Fibroblast of villous mesenchyme (primary cell): ENCODE measurements around the gene ASAP3. TPM values are rescaled to one million over a fixed set of nuclear protein-coding genes. Genes with fewer than 3 reads are reported as not detected.
"Not testable (repeated sequence)": the region's sequence is repeated elsewhere in the genome, so short reads cannot be mapped to it uniquely, and the experiment has no call there.

Experiments used
- DNase-seq: peaks from one replicate; pipeline ENCODE4 v3.0.0-alpha.2; 2010; ENCODE audit warnings: low read depth
- H3K4me3 ChIP-seq: 2 replicates; pipeline ENCODE4 v1.5.1; 2011; ENCODE audit warnings: low read depth, mild to moderate bottlenecking, low read length
- total RNA-seq: library from RNA; depleted of rRNA; stranded (reverse); fragments of >200 nt; gene quantifications from 2 replicates; pipeline ENCODE4 v1.2.3, GENCODE V29; 2012
- TF ChIP-seq, protein P1 (sequence below): IDR thresholded peaks from 2 replicates; pipeline ENCODE4 v1.5.1; 2012; ENCODE audit warnings: low read depth, mild to moderate bottlenecking, low read length; ENCODE audit not compliant: insufficient read depth

ASAP3 gene
- total RNA-seq, 1 donor: 35.0 TPM

DNA sequence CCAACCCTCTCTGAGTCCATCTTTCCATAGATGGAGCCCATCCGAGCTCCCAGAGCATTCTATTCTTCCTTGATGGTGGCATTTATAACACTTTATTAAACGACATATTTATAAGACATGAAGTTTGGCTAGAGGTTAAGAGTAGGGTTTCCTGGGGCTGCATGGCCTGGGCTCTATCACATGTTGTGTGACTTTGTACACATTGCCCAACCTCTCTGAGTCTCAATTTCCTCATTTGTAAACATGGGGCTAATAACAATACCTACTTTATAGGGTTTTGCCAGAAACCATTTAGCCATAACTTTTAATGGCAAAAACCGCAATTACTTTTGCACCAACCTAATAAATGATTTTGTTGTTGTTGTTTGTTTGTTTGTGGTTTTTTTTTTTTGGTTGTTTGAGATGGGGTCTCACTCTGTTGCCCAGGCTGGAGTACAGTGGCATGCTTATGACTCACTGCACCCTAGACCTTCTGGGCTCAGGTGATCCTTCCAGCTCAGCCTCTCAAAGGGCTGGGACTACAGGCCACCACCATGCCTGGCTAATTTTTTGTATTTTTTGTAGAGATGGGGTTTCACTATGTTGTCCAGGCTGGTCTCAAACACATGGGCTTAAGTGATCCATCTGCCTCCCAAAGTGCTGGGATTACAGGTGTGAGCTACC, 13.9 kb upstream of the ASAP3 start:
- no peak overlapping the region for H3K4me3 ChIP-seq
- TF ChIP-seq, protein P1, sequence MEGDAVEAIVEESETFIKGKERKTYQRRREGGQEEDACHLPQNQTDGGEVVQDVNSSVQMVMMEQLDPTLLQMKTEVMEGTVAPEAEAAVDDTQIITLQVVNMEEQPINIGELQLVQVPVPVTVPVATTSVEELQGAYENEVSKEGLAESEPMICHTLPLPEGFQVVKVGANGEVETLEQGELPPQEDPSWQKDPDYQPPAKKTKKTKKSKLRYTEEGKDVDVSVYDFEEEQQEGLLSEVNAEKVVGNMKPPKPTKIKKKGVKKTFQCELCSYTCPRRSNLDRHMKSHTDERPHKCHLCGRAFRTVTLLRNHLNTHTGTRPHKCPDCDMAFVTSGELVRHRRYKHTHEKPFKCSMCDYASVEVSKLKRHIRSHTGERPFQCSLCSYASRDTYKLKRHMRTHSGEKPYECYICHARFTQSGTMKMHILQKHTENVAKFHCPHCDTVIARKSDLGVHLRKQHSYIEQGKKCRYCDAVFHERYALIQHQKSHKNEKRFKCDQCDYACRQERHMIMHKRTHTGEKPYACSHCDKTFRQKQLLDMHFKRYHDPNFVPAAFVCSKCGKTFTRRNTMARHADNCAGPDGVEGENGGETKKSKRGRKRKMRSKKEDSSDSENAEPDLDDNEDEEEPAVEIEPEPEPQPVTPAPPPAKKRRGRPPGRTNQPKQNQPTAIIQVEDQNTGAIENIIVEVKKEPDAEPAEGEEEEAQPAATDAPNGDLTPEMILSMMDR: no peak
- no peak for DNase-seq

DNA sequence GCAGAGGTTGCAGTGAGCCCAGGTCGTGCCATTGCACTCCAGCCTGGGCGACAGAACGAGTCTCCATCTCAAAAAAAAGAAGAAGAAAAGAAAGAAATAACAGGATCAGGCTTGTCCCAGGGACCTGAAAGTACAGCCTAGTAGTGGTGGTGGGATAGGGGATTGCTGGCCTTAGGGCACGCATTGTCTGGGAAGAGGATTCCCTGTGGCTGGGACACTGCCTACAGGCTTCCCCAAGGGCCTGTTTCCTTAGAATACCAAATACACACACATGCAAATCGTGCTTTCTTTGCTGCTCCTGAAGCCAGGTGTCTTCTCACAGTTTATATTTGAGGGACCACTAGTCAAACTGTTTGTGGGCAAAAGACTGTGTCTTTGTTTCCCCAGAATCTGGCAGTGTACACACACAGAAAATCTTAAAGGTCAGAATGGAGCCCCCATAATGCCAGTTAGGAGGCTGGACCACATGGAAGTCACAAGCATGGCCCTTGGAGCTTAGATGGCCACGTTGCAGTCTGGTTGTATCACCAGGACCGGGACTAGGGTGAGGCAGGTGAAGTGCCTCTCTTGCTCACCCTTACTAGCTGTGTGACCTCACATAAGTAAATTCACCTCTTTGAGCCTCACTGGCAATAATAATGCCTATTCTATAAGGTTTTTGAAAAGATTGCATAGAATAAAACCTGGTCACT, 12.7 kb upstream of the ASAP3 start:
- TF ChIP-seq, protein P1: no peak
- H3K4me3 ChIP-seq: no peak overlapping the region
- no peak for DNase-seq

DNA sequence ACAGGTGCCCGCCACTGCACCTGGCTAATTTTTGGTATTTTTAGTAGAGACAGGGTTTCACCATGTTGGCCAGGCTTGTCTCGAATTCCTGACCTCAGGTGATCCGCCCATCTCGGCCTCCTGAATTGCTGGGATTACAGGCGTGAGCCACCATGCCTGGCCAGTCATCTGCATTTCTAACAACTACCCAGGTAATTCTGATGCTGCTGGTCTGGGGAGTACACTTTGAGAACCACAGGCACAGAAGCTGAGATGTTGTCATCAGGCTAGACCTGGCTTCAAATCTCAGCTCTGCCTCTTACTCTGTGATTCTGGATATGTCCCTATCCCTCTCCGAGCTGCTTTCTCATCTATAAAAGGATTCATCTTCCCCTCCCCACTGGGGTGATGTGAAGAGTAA, 10.9 kb upstream of the ASAP3 start:
- not testable (repeated sequence) for DNase-seq, H3K4me3 ChIP-seq

DNA sequence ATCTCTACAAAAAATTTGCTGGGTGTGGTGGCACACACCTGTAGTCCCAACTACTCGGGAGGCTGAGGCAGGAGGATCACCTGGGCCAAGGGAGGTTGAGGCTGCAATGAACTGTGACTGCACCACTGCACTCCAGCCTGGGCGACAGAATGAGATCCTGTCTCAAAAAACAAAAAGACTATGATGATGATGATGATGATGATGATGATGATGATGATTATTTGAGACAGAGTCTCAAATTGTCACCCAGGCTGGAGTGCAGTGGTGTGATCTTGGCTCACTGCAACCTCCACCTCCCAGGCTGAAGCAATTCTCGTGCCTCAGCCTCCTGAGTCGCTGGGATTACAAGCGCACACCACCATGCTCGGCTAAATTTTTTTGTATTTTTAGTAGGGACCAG, 8.8 kb upstream of the ASAP3 start:
- not testable (repeated sequence) for H3K4me3 ChIP-seq, DNase-seq

DNA sequence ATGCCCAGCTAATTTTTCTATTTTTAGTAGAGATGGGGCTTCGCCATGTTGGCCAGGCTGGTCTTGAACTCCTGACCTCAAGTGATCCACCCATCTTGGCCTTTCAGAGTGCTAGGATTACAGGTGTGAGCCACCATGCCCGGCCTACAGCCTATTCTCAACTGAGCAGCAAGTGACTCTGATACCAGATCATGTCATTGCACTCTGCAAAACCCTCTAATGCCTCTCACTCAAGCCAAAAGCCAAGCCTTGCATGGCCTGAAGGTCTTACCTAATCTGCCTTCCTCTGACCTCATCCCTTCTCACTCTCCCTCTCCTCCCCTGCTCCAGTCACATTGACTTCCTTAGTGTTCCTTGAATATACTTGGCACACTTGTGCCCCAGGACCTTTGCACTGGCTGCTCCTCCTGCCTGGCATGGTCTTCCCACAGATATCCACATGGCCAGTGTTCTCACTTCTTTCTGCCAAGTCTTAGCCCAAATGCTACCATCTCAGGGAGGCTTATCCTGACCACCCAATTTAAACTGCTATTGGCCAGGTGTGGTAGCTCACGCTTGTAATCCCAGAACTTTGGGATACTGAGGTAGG, 8.2 kb upstream of the ASAP3 start:
- TF ChIP-seq, protein P1: no peak
- no peak overlapping the region for H3K4me3 ChIP-seq
- no peak for DNase-seq

DNA sequence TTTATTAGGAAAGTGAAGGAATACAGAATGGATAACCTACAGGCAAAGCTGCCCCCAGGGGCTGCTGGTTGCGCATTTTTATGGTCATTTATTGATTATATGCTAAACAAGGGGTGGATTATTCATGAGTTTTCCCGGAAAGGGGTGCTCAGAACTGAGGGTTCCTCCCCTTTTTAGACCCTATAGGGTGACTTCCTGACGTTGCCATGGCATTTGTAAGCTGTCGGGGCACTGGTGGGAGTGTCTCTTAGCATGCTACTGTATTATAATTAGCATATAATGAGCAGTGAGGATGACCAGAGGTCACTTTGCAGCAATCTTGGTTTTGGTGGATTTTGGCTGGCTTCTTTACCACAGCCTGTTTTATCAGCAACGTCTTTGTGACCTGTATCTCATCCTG, 5.9 kb upstream of the ASAP3 start:
- no peak overlapping the region for H3K4me3 ChIP-seq
- DNase-seq: no peak
- TF ChIP-seq, protein P1: no peak

DNA sequence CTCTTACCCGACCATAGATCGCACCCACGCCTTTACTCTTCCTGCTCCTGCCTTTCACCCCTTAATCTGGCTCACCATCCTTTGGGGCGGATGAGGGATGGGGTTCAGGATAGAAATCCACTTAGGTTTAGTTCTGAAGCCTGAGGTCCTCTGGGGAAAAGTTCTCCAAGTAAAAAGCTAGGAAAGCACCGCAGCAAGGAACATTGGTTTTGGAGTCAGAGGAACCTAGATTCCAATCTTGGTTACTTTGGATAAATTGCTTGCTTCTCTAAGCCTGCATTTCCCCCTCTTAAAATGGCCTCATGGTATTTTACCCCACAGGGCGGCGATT, 988 bp upstream of the ASAP3 start:
- DNase-seq: no peak
- TF ChIP-seq, protein P1: no peak
- peak overlapping the region; percentile 67 for H3K4me3 ChIP-seq
